HG02943 (cell line): ENCODE results near the gene RIPOR1.
"Not testable (repeated sequence)": the region's sequence is repeated elsewhere in the genome, so short reads cannot be mapped to it uniquely, and the experiment has no call there.

Source experiments
- ATAC-seq: cut with Tn5 transposase; IDR thresholded peaks from one replicate; pipeline ENCODE4 v1.9.1; 2021; ENCODE audit warnings: mild to moderate bottlenecking, low read depth, moderate library complexity; ENCODE audit not compliant: unreplicated experiment

The RIPOR1 gene

DNA sequence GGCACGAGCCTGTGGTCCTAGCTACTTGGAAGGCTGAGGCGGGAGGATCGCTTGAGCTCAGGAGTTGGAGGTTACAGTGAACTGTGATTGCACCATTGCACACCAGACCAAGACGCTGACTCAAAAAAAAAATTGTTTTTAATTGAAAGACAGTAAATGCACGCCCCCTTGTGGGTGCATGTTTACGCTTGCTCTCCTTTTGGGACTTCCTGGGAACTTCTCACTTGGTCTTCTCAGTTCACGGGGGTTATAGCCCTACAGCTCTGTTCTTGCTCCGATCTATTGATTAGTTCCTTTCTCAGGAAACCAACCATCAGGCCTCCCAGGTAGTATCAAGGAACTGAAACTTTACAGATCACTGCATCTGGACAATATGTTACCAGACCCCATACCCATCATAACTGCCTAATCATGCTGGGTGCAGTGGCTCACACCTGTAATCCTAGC lies 14.2 kb upstream of the RIPOR1 start:
- ATAC-seq: peak; percentile 46

DNA sequence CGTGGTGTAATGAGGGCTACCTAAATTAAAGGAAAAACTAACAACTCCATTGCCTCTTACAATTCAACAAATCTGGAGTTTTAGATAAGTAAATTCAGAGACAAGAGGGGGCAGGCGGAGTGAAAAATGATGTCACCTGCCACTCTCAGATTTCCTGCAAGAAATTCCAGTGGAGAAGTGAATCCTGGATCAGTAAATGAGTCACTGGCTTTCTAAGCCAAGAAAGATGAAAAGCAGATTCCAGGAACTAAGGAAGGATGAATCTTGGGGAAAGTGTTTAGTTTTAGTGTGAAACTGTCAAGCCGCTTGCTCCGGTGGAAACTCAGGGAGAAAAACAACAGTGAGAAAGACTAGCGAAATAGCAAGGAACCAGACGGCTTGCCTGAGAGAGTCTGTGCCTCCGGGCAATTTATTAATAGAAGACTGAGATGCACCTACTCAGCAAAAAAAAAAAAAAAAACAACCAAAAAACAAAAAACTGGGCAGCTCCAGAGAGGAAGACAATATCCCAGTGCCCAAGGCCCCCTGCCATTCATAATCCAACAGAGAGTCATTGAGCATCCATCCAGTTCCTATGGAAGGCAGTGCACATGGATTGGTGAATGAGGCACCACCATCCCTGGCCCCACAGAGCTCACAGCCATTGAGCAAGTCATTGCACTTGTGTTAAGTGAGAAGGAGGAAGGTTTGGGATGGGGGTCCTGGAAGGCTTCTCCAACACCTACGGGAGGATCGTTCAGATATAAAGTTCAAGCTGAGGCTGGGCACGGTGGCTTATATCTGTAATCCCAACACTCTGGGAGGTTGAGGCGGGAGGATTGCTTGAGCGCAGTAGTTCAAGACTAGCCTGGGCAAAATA lies 12.1 kb upstream of the RIPOR1 start:
- ATAC-seq: no peak

DNA sequence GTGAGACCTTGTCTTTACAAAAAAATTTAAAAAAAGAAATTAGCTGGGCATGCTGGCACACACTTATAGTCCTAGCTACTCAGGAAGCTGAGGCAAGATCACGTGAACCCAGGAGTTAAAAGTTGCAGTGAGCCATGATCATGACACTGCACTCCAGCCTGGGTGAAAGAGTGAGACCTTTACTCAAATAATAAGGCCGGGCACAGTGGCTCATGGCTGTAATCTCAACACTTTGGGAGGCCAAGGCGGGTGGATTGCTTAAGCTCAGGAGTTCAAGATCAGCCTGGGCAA lies 11.5 kb upstream of the RIPOR1 start:
- ATAC-seq: no peak

DNA sequence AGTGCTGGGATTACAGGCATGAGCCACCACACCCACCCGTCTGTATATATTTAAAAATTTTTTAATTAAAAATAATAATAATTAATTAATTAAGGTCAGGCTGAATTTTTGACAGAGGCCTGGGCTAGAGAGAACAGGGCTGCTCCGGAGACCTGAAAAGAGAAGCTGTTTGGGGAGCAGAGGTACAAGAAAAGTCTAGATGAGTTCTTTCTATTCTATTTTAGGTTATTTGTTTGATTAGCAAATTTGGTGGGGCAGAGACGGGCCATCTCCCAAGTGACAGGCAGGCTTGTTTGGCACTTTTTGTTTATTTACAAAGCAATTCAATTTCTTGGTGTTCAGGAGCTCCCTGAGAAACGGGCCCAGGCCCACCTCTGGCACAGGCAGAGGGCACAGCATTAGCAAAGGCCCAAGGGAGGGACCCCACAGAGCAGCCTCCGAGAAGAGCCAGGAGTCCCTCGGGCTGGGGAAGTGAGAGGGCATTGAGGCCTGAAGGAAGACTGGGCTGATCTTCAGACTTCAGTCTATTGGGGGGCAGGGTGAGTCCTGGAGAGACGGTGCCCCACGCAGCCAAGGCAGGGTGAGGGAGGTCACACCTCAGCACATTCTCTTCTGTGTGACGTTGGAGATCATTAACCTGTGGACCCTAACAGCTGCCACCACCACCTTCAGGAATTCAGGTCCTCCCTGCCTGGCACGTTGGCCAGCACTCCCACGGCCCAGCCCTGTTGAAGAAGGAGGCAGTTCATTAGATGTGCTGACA lies 10.8 kb upstream of the RIPOR1 start:
- ATAC-seq: no peak

DNA sequence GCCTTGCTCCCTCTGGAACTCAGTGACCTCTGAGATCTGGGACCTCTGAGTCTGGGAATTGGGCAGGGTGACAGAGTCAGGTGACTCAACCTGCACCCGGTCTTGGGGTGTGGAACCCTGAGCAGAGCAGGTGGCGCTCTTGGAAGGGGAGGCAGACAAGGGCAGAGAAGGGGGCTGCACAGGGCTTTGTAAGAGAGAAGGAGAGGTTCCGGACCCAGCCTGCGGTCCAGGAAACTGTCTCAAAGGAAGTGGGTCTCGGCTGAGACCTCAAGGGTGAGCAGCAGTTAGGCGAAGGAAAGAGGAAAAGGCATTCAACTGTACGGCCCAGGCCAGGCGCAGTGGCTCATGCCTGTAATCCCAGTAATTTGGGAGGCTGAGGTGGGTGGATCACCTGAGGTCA lies 10.0 kb upstream of the RIPOR1 start:
- ATAC-seq: no peak

DNA sequence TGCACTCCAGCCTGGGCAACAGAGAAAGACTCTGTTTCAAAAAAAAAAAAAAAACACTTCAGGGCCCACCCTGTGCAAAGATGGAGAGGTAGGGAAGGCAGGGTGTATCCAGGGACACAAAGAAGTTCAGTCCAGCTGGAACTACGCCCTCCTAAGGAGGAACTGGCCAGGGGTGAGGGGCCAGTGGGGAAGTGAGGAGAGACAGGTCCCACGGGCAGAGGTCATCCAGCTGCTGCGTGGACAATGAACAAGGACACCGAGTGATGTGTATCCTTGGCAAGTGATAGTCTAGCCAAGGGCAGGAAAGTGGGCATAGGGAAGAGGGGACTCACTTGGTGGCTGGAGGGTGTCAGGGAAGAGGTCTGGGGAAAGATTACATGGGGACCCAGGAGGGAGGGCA lies 9.4 kb upstream of the RIPOR1 start:
- no peak for ATAC-seq

DNA sequence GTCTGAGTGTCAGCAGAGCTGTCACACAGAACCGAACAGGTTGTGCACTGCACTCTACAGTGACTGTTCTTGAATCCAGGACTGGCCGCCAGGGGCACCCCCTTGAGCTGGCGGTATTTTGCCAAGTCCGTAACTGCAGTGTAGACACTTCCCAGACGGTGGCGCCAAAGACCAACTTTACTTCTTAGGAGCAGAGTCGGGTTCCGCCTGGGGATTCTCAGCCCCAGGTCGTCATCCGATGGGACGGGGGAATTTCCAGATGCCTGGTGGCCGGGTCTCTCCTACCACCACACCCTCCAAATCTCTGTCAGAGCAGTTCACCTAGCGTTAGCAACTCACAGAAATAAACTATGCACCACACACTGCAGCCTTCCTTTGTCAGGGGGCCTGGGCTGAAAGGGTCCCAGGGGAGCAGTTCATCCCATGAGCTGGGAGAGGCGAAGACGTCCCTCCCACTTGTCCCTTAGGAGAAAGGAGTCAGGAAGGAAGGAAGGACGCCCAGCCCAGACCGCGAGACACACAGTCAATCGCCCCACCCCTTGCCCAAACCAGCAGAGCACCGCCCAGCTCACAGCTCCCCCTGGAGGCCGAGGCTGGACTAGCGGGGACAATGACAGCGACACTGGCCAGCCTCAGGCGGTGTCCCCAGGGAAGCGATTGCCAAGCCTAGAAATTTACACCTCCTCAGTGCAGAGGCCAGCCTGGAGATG lies 7.4 kb upstream of the RIPOR1 start:
- peak; percentile 56 for ATAC-seq

DNA sequence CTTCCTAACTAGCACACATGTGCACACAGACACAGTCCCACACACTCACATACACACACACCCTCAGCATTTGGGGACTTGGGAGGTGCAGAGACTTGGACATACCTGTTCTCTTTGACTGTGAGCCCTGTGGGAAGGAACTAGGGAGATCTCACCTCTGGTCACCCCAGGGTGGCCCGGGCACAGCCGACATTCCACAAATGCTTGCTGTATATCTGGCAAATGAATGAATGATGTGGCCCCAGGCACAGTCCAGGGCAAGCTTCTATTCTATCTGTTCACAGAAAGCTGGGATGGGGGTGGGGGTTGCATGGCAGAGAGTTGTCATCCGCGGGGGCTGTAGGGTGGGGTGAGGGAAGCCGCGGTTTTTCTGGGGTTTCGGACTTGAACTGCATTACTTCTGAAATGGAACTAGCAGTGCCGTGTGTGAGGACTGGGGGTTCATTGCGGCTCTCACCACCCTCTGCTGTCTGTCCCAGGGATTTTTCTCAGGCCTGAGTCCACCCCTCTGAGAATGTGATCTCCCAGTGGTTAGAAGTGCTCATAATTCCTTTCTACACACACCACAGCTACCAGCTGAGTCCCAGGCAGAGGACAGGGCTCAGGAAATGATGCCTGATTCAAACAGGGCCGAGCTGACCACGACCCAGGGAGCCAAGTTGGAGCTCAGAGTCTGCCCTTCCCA lies 3.3 kb upstream of the RIPOR1 start:
- ATAC-seq: no peak

DNA sequence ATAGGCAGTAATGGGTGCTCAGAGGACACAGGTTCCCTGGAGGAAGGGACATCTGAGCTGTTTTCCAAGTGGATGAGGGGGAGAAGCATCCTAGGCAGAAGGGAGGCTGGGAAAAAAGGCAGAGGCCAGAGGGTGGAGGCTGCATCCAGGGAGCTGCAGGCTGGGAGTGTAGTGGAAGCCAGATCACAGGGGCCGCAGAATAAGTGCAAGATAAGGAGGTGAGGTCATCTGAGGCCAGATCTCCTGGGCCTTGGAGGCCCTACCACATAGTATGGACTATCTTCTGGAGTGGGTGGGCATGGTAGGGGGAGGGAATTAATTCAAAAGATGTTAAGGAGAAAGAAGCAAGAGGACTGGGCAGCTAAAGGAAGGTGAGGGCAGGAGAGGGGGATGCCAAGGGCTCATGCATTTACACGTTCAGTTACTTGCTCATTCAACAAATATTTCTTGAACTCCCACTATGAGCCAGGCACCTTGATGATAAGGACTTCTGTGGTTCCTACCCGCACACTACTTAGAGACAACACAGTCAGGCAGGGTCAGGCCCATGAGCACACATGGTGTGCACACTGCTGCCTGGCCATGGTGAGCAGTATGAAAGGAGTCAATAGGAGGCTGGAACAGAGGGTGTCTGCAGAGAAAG lies 2.4 kb upstream of the RIPOR1 start:
- no peak for ATAC-seq

DNA sequence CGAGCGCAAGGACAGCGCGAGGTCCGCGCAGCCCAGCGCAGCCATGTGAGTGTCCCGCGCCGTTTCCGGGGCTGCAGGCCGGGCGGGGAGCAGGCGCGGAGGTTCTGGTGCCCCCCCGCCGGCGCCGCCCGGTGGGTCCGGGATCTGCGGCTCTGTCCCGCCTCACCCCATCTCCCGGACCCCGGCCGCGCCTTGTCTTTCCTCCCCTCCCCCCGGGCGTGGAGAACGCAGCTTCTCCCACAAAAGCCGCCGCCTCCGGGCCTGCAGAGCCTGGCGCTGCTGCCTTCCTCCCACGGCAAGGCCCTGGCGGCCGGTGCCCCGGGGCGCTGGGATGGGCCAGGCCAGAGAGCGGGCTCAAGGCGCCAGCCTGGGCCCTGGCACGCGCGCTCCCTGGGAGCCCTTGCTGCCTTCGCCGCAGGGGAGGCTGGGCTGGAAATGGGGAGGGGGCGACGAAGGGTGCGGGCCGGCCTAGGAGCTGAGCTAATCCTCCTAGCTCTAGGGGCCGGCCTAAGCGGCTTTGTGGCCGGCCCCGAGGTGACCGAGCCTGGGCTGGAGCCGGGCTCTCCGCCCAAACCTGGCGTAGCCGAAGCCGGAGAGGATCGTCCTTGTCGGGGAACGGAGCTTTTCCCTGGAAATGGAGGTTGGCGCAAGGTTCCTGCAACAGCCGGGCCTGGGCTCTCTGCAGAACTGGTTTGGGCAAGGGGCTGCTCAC lies 397 bp downstream of the RIPOR1 start:
- ATAC-seq: no peak

DNA sequence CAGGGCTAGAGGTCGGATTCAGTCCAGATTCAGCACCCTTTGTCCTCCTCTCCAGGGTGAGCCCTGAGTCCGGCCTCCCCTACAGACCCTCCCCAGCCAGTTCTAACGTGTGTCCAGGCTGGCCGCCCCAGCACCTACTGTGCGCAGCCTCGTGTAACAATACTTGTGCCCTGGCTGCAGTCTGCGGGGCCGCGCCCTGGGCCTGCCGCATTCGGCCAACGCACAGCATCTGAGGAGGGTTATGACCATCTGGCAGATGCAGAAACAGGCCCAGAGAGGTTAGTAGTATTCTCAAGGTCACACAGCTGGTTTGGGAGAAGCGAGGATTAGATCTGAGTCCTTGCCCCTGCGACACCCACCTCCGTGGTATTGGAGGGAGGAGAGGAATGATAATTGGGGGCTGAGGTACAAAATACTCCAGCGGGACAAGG lies 968 bp downstream of the RIPOR1 start:
- ATAC-seq: no peak

DNA sequence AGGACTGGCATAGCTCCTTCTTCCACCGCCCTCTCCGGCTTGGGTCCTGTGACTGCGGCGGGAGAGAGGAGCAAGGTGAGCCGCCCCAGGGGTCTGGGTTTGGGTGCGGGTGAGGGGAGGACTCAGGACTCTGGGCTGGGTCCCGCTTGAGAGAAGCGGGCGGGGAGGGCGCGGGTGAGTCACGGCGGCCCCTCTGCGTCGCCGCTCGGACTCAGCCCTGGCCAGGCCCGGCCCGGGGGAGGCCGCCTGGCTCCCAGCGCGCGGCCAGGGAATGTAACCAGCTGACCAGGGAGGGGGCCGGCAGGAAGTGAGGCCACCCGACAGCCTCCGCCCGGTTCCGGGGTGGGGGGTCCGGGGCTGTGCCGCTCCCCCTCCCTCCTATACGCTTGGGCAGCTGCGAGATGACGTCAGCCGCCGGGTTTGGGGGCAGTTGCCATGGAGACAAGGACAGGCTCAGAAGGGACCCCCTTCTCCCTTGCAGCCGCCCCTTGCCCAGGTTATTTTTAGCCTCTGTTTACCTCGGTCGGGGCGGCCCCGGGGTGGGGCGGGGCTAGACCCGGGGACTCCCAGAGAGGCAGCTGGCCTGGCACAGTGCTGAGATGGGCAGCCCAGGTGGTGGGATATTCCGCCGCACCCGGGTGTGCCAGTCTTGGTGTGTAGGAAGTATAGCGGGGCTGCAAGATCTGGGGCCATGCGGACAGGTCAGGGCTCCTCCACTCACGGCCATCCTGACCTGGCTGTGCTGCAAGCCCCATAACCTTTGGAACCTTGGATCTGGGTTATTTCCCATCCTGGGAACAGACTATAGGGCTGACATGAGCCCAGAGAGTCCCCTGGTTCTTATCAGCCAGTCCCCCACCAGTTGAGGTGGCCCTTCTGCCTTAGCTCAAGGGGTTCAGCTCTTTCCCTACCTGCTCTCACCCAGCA lies 1.6 kb downstream of the RIPOR1 start:
- no peak for ATAC-seq

DNA sequence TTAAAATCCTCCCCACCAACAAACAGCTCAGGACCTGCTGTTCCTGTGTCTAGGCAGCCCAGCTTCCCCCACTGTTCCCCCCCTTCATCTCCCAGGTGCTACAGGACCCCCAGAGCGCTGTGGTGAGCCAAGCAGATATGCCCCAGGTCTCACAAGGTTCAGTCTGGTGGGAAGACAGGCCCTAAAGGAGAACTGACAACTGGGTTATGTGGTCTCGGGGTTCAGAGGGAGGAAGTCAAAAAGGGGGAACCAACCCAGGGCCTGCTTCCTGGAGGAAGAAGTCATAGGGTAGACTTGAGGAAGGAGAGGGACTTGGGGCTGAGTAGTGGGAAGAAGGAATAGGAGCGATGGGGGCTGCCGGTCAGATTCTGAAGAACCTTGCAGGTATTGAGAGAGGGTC lies 2.6 kb downstream of the RIPOR1 start:
- no peak for ATAC-seq

DNA sequence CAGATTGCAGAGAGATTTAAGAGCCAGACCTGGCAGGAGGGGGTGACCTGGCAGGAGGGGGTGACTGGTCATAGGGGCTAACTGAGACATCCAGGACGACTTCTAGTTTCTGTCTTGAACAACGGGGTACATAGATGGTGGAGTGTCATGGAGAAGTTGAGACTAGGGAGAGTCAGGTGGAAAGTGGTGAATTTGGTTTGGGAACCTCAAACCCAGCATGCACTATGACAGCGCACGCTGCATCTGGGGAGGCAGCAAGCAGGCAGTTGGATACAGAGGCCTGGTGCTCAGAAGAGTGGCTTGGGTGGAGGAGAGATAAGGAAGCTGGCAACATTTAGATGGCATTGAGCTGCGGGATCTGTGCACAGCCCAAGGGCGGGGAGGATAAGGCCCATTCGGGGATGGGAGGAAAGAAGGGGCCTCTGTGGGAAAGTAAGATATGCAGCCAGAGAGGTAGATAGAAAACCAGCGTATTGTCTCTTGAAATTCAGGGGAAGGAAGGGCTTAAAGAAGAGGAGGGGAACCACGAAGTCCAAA lies 4.5 kb downstream of the RIPOR1 start:
- ATAC-seq: no peak

DNA sequence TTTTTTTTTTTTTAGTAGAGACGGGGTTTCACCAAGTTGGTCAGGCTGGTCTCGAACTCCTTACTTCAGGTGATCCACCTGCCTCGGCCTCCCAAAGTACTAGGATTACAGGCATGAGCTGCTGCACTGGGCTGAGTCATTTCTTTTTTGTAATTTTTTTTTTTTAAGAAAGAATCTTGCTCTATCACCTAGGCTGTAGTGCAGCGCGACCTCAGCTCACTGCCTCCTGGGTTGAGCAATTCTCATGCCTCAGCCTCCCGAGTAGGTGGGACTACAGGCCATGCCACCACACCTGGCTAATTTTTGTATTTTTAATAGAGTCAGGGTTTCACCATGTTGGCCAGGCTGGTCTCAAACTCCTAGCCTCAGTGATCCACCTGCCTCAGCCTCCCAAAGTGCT lies 5.4 kb downstream of the RIPOR1 start:
- ATAC-seq: not testable (repeated sequence)

DNA sequence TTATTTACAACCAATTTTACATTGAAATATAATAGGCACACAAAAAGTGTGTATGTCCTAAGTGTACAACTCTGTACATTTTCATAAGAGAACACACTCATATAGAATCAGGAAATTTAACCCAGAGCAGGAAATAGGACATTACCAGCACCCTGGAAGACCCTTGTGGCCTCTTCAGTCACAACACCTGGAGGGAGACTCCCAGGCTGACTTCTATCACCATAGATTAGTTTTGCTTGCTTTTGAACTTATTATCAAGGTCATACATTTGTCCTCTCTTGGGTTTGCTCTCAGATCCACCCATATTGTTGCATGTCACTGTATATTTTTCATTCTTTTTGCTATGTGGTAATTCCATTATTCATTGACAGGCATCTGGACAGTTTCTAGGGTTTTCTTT lies 5.8 kb downstream of the RIPOR1 start:
- no peak for ATAC-seq

DNA sequence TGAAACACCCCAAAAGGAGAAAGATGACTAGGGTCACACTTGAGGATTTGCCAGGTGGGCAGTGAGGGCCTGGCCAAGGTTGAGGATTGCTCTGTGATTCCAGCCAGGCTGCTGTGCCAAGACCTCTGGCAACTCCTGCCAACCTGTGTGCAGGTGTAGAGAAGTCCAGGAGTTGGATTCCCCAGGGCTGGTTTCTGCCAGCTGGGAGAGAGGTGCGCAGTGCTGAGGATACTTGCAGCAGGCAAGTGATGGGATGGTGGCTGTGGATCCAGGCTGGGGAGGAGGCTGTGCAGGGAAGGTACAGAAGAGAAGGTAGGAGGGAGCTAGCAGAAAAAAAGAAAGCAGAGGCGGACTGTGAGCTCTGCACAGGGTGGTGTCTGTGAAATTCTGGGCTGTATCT lies 6.6 kb downstream of the RIPOR1 start:
- ATAC-seq: no peak

DNA sequence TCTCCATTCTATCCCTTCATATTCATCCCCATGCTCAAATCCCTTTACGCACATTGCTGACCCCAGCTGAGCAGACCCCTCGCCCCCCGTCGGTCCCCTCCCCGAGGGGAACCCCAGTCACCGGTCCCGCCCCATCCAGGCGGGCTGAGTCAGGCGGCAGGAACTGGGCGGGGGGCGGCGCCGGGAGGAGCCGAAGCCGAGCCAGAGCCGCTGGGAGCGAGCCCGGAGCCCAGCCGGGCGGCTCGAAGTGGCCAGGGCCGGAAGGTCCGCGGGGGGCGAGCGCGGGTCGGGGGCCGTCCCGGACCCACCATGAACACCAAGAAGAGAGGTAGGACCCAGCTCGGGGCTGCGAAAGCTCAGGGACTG lies 8.6 kb downstream of the RIPOR1 start:
- no peak for ATAC-seq
